SU-DHL-6 (cell line): ENCODE results near the gene PPIP5K1.

Experiments used
- H2AFZ ChIP-seq: fragments of 200-600 bp; sonication (generic); 2 replicates; pipeline ENCODE4 v1.6.1; 2014; ENCODE audit warnings: low read depth, mild to moderate bottlenecking, moderate library complexity, mixed read lengths, antibody characterized with exemption, low read length; ENCODE audit not compliant: severe bottlenecking
- H3F3A ChIP-seq: fragments of 200-600 bp; shearing (Covaris generic); 2 replicates; pipeline ENCODE4 v1.6.0; 2016; ENCODE audit warnings: antibody characterized with exemption, mild to moderate bottlenecking; ENCODE audit not compliant: insufficient read depth
- H3K27ac ChIP-seq: fragments of 200-600 bp; sonication (generic); 2 replicates; pipeline ENCODE4 v1.5.1; 2016; ENCODE audit warnings: low read depth, mild to moderate bottlenecking, low read length, moderate library complexity, mixed read lengths
- H3K27me3 ChIP-seq: fragments of 200-600 bp; sonication (generic), shearing (Covaris generic); 2 replicates; pipeline ENCODE4 v1.6.0; 2014; ENCODE audit warnings: mild to moderate bottlenecking, low read length
- H3K36me3 ChIP-seq: fragments of 200-600 bp; sonication (generic); 2 replicates; pipeline ENCODE4 v1.6.1; 2014; ENCODE audit warnings: mild to moderate bottlenecking, low read length, mixed read lengths
- H3K4me2 ChIP-seq: fragments of 300-600, 200-600 bp; shearing (Covaris generic), sonication (generic); 2 replicates; pipeline ENCODE4 v1.6.0; 2014; ENCODE audit warnings: low read length, low read depth, mild to moderate bottlenecking; ENCODE audit not compliant: poor library complexity, severe bottlenecking
- H3K4me3 ChIP-seq: fragments of 200-600 bp; sonication (generic); 2 replicates; pipeline ENCODE4 v1.5.1; 2014; ENCODE audit warnings: antibody characterized with exemption, low read length, mild to moderate bottlenecking, mixed read lengths; ENCODE audit not compliant: insufficient read depth, poor library complexity, severe bottlenecking
- H3K79me2 ChIP-seq: fragments of 200-600 bp; sonication (generic); 2 replicates; pipeline ENCODE4 v1.6.1; 2014; ENCODE audit warnings: mild to moderate bottlenecking, low read length, moderate library complexity; ENCODE audit not compliant: insufficient read depth
- H3K9ac ChIP-seq: fragments of 200-600 bp; sonication (generic); 2 replicates; pipeline ENCODE4 v1.7.0; 2014; ENCODE audit warnings: mild to moderate bottlenecking, low read length
- H3K9me2 ChIP-seq: fragments of 200-600 bp; sonication (generic); replicated peaks from 2 replicates; pipeline ENCODE4 v1.6.1; 2014; ENCODE audit warnings: low read length; ENCODE audit not compliant: insufficient read depth
- H3K9me3 ChIP-seq: fragments of 200-600 bp; sonication (generic); 2 replicates; pipeline ENCODE4 v1.6.1; 2014; ENCODE audit warnings: low read length, mixed read lengths; ENCODE audit not compliant: insufficient read depth
- H4K20me1 ChIP-seq: fragments of 200-600 bp; sonication (generic); 2 replicates; pipeline ENCODE4 v1.6.1; 2014; ENCODE audit warnings: low read depth, mild to moderate bottlenecking, antibody characterized with exemption, low read length, moderate library complexity, mixed read lengths
- EZH2phosphoT487 ChIP-seq: fragments of 200-600 bp; sonication (generic), shearing (Covaris generic); conservative IDR thresholded peaks from 2 replicates; pipeline ENCODE4 v1.6.1; 2018; ENCODE audit warnings: mild to moderate bottlenecking, antibody characterized with exemption, low read length, moderate library complexity, mixed read lengths
- TF ChIP-seq, protein P1 (sequence below): fragments of 200-600 bp; sonication (generic); IDR thresholded peaks from one replicate; pipeline ENCODE4 v1.5.1; 2017; ENCODE audit warnings: antibody characterized with exemption, mild to moderate bottlenecking, low read length, moderate library complexity; ENCODE audit not compliant: insufficient read depth, poor library complexity, severe bottlenecking

Gene PPIP5K1

DNA sequence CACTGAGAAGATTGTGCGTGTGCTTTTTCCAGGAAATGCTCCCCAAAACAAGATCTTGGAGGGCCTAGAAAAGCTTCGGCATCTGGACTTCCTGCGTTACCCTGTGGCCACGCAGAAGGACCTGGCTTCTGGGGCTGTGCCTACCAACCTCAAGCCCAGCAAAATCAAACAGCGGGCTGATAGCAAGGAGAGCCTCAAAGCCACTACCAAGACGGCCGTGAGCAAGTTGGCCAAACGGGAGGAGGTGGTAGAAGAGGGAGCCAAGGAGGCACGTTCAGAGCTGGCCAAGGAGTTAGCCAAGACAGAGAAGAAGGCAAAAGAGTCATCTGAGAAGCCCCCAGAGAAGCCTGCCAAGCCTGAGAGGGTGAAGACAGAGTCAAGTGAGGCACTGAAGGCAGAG is 67.8 kb downstream of the PPIP5K1 start:
- no peak overlapping the region for H2AFZ ChIP-seq
- no peak overlapping the region for H3K4me3 ChIP-seq
- H4K20me1 ChIP-seq, result no peaks in the 10 kb centered on the region
- no peaks in the 10 kb centered on the region for H3F3A ChIP-seq
- H3K36me3 ChIP-seq, result no peaks in the 10 kb centered on the region
- H3K27me3 ChIP-seq, result no peaks in the 10 kb centered on the region
- no peak overlapping the region for H3K27ac ChIP-seq
- H3K9ac ChIP-seq, result no peak overlapping the region
- H3K79me2 ChIP-seq, result no peaks in the 10 kb centered on the region
- TF ChIP-seq, protein P1, sequence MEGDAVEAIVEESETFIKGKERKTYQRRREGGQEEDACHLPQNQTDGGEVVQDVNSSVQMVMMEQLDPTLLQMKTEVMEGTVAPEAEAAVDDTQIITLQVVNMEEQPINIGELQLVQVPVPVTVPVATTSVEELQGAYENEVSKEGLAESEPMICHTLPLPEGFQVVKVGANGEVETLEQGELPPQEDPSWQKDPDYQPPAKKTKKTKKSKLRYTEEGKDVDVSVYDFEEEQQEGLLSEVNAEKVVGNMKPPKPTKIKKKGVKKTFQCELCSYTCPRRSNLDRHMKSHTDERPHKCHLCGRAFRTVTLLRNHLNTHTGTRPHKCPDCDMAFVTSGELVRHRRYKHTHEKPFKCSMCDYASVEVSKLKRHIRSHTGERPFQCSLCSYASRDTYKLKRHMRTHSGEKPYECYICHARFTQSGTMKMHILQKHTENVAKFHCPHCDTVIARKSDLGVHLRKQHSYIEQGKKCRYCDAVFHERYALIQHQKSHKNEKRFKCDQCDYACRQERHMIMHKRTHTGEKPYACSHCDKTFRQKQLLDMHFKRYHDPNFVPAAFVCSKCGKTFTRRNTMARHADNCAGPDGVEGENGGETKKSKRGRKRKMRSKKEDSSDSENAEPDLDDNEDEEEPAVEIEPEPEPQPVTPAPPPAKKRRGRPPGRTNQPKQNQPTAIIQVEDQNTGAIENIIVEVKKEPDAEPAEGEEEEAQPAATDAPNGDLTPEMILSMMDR, result no peak
- TF ChIP-seq EZH2phosphoT487, result no peak
- H3K9me2 ChIP-seq, result no peaks in the 10 kb centered on the region
- H3K4me2 ChIP-seq, result no peak overlapping the region
- no peaks in the 10 kb centered on the region for H3K9me3 ChIP-seq

- Histone ChIP-seq H3K4me2 (no peak overlapping the region), H3K4me3 (no peak overlapping the region), H3K27ac (no peak overlapping the region), H3K9me3 (no peaks in the 10 kb centered on the region), H3K9ac (no peak overlapping the region), H4K20me1 (no peaks in the 10 kb centered on the region), H3K27me3 (no peaks in the 10 kb centered on the region), H2AFZ (no peak overlapping the region), H3K9me2 (no peaks in the 10 kb centered on the region), H3F3A (no peaks in the 10 kb centered on the region), H3K36me3 (no peaks in the 10 kb centered on the region), H3K79me2 (no peaks in the 10 kb centered on the region)
- TF ChIP-seq EZH2phosphoT487, result no peak
- TF ChIP-seq, protein P1, result no peak
These were observed 68.6 kb downstream of the PPIP5K1 start for GRCh38 chr15:43521419-43521818.

GRCh38 chr15:43520138-43520537 is 69.9 kb downstream of the PPIP5K1 start:
- Histone ChIP-seq H3K4me2 (no peak overlapping the region), H3K36me3 (no peaks in the 10 kb centered on the region), H2AFZ (no peak overlapping the region), H3K79me2 (no peaks in the 10 kb centered on the region), H4K20me1 (no peaks in the 10 kb centered on the region), H3K27ac (no peak overlapping the region), H3K9me3 (no peaks in the 10 kb centered on the region), H3K9ac (no peak overlapping the region), H3F3A (no peaks in the 10 kb centered on the region), H3K4me3 (no peak overlapping the region), H3K27me3 (no peaks in the 10 kb centered on the region), H3K9me2 (no peaks in the 10 kb centered on the region)
- TF ChIP-seq, protein P1, result no peak
- TF ChIP-seq EZH2phosphoT487, result no peak

DNA sequence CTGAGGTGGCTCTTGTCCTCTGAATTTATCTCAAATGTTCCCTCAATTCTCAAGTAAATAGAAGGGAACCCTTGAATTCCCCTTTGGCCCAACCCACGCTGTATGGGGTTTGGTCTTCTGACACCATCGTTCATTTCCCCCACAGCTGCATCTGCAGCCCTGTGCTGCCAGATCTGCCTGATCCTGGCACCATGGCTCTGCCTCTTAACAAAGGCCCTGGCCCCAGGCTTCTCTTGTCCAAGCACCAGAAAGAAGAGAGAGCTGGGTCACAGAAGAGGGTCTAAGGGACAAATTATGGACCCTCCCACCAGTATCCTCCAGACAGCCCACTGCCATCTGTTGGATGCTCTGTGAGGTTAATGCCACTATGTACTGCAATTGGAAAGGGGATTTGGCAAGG is 70.8 kb downstream of the PPIP5K1 start:
- H2AFZ ChIP-seq, result no peak overlapping the region
- no peaks in the 10 kb centered on the region for H3K9me2 ChIP-seq
- H3K4me3 ChIP-seq, result no peak overlapping the region
- H3K79me2 ChIP-seq, result no peaks in the 10 kb centered on the region
- no peaks in the 10 kb centered on the region for H3K9me3 ChIP-seq
- no peaks in the 10 kb centered on the region for H3F3A ChIP-seq
- no peaks in the 10 kb centered on the region for H3K36me3 ChIP-seq
- no peaks in the 10 kb centered on the region for H3K27me3 ChIP-seq
- no peak overlapping the region for H3K4me2 ChIP-seq
- no peak overlapping the region for H3K9ac ChIP-seq
- H3K27ac ChIP-seq, result no peak overlapping the region
- TF ChIP-seq EZH2phosphoT487, result no peak
- TF ChIP-seq, protein P1, result no peak
- H4K20me1 ChIP-seq, result no peaks in the 10 kb centered on the region
